Measurements from ENCODE around the gene TRMO.

DNA sequence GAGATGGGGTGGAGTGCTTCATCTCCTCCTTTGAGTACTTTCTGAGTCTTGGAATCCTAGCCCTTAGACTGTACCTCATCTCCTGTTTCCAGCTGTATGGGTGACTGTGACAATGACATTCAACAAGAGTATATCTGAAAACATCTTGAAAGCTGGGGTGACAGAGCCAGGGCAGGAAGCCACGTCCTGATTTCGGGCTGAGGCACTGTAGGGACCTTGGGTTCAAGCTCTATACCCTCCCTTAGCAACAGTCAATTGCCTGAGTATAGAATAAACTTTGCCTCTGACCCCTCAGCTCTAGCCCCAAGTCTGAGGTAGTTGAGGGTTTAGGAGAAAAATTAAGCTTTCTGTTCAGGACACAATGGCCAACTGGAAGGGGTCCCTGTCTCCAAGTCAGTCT is 63.0 kb downstream of the TRMO start:
- TF ChIP-seq EZH2 (IDR thresholded peaks at IDR 0.05; ENCODE audit: borderline replicate concordance, low read length) = no peak
- TF ChIP-seq, protein P1, sequence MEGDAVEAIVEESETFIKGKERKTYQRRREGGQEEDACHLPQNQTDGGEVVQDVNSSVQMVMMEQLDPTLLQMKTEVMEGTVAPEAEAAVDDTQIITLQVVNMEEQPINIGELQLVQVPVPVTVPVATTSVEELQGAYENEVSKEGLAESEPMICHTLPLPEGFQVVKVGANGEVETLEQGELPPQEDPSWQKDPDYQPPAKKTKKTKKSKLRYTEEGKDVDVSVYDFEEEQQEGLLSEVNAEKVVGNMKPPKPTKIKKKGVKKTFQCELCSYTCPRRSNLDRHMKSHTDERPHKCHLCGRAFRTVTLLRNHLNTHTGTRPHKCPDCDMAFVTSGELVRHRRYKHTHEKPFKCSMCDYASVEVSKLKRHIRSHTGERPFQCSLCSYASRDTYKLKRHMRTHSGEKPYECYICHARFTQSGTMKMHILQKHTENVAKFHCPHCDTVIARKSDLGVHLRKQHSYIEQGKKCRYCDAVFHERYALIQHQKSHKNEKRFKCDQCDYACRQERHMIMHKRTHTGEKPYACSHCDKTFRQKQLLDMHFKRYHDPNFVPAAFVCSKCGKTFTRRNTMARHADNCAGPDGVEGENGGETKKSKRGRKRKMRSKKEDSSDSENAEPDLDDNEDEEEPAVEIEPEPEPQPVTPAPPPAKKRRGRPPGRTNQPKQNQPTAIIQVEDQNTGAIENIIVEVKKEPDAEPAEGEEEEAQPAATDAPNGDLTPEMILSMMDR (IDR thresholded peaks at IDR 0.05; ENCODE audit: low read length) = no peak

All from OCI-LY1 (cell line).